K562 (cell line): Measurements from ENCODE around the gene RPS2. TPM values are rescaled to one million over a fixed set of nuclear protein-coding genes. Genes with fewer than 3 reads are reported as not detected.
A peak's percentile ranks its signal among the peaks of the same experiment; 100 is the strongest.

Source experiments
- ATAC-seq: fragments of 200-7000 bp; cut with Tn5 transposase; 3 replicates; pipeline ENCODE4 v1.9.1; 2020; ENCODE audit warnings: moderate library complexity
- BruUV-seq: library from RNA; stranded (reverse); fragments of 400-500 nt; replicated peaks from 2 replicates; lab custom pipeline; 2021; lab: Mats Ljungman, UMichigan
- CTCF ChIA-PET: fragments of 300-600 bp; formaldehyde crosslinking; extraction: SDS; loops from one replicate; lab custom pipeline; 2021; ENCODE audit warnings: low intra/inter-chr PET ratio; lab: Yijun Ruan, JAX
- POLR2A ChIA-PET: fragments of 300-600, 350-650 bp; sonication (Branson Sonifier 250); formaldehyde crosslinking; extraction: SDS; loops from one replicate; lab custom pipeline; 2021; ENCODE audit warnings: antibody characterized with exemption, inconsistent platforms; lab: Yijun Ruan, JAX
- DNase-seq, 4 experiments: peaks; one replicate each; pipeline versions ENCODE4 v3.0.0 to v3.0.0-alpha.2; 2011 to 2018; ENCODE audit warnings: low spot score in 3 of 4, mixed read lengths in 3 of 4; ENCODE audit errors: extremely low read depth in 1 of 4
- FAIRE-seq: peaks from 2 replicates; lab custom pipeline; 2011; peaks lifted over from hg19 to GRCh38; lab: Jason Lieb, UNC
- H2AFZ ChIP-seq: 2 replicates; pipeline ENCODE4 v1.6.0; 2011; ENCODE audit warnings: low read depth, low read length, control low read depth, inconsistent platforms
- H3K27ac ChIP-seq: fragments of 200-600 bp; 3 replicates; pipeline ENCODE4 v1.8.0; 2011; ENCODE audit warnings: low read depth, mild to moderate bottlenecking, control low read depth, inconsistent platforms, low read length, moderate library complexity, mixed read lengths; ENCODE audit errors: extremely low read depth
- H3K27me3 ChIP-seq, 2 experiments: fragments of 300-600 bp in 1 of 2; 2 replicates in 1 of 2; 3 replicates in 1 of 2; pipeline versions ENCODE4 v1.6.0 to v1.8.0; 2011; ENCODE audit warnings: inconsistent platforms in 2 of 2, low read length in 2 of 2, mild to moderate bottlenecking in 1 of 2, mixed read lengths in 1 of 2, moderate library complexity in 1 of 2; ENCODE audit not compliant: control insufficient read depth in 2 of 2, insufficient read depth in 2 of 2
- H3K36me3 ChIP-seq: fragments of 300-600 bp; 3 replicates; pipeline ENCODE4 v1.8.0; 2011; ENCODE audit warnings: mild to moderate bottlenecking, low read length, inconsistent platforms; ENCODE audit not compliant: control insufficient read depth, insufficient read depth
- H3K4me1 ChIP-seq, 2 experiments: fragments of 200-600 bp in 1 of 2; replicated peaks in 1 of 2; 2 replicates in 1 of 2; 3 replicates in 1 of 2; pipeline versions ENCODE4 v1.5.1 to v1.8.0; 2011; ENCODE audit warnings: inconsistent platforms in 2 of 2, low read length in 2 of 2, mild to moderate bottlenecking in 1 of 2, mixed read lengths in 1 of 2, moderate library complexity in 1 of 2; ENCODE audit not compliant: control insufficient read depth in 2 of 2, insufficient read depth in 2 of 2
- H3K4me2 ChIP-seq: 2 replicates; pipeline ENCODE4 v1.6.1; 2011; ENCODE audit warnings: low read length, control low read depth, inconsistent platforms, mixed read lengths; ENCODE audit not compliant: insufficient read depth
- H3K4me3 ChIP-seq: fragments of 200-600 bp; sonication (generic), shearing (Covaris generic); 2 replicates; pipeline ENCODE4 v1.5.1; 2016; ENCODE audit warnings: control low read depth, inconsistent platforms
- H3K79me2 ChIP-seq: fragments of 200-600 bp; 3 replicates; pipeline ENCODE4 v1.8.0; 2011; ENCODE audit warnings: low read length, inconsistent platforms; ENCODE audit not compliant: control insufficient read depth, insufficient read depth
- H3K9ac ChIP-seq, 2 experiments: 2 replicates each; pipeline versions ENCODE4 v1.6.0 to v1.6.1; 2011; ENCODE audit warnings: low read depth in 2 of 2, low read length in 2 of 2, control low read depth in 1 of 2, inconsistent platforms in 1 of 2, mild to moderate bottlenecking in 1 of 2, mixed read lengths in 1 of 2; ENCODE audit not compliant: insufficient read depth in 1 of 2
- H3K9me1 ChIP-seq: one replicate; pipeline ENCODE4 v1.6.0; 2011; ENCODE audit warnings: inconsistent platforms, mild to moderate bottlenecking, low read length, moderate library complexity; ENCODE audit not compliant: control insufficient read depth, insufficient read depth
- H3K9me3 ChIP-seq: replicated peaks from 2 replicates; pipeline ENCODE4 v1.5.1; 2011; ENCODE audit warnings: low read depth, low read length, inconsistent platforms; ENCODE audit not compliant: control insufficient read depth, insufficient read depth
- H4K20me1 ChIP-seq: replicated peaks from 2 replicates; pipeline ENCODE4 v1.6.1; 2011; ENCODE audit warnings: low read length, inconsistent platforms, mixed read lengths; ENCODE audit not compliant: control insufficient read depth, insufficient read depth
- BACH1 ChIP-seq: fragments of 200-800 bp; sonication (Bioruptor generic); IDR thresholded peaks from 2 replicates; pipeline ENCODE4 v1.6.1; 2016; ENCODE audit warnings: missing genetic modification characterization, missing compliant biosample characterization
- MED1 ChIP-seq: sonication (generic); formaldehyde crosslinking; IDR thresholded peaks from 2 replicates; pipeline ENCODE4 v1.8.1; 2023; ENCODE audit warnings: missing genetic modification reagents, borderline replicate concordance
- SPI1 ChIP-seq: IDR thresholded peaks from 2 replicates; pipeline ENCODE4 v1.6.1; 2011; ENCODE audit warnings: low read depth, low read length, control low read depth, borderline replicate concordance
- SRSF3 ChIP-seq: fragments of 200-400 bp; formaldehyde crosslinking; IDR thresholded peaks from 2 replicates; pipeline ENCODE4 v1.6.1; 2016; ENCODE audit warnings: mild to moderate bottlenecking, low read length, moderate library complexity; ENCODE audit not compliant: insufficient read depth
- TCFL5 ChIP-seq: fragments of 250-450 bp; sonication (Bioruptor Pico); conservative IDR thresholded peaks from 2 replicates; pipeline ENCODE4 v1.6.1; 2021; ENCODE audit warnings: mild to moderate bottlenecking, moderate library complexity, matching md5 sums
- TRIM24 ChIP-seq, 2 experiments: fragments of 450-650 bp; IDR thresholded peaks; 2 replicates each; pipeline ENCODE4 v1.6.1; 2016
- ZNF699 ChIP-seq: fragments of 250-450 bp; sonication (Bioruptor Pico); IDR thresholded peaks from 2 replicates; pipeline ENCODE4 v1.8.0; 2021; ENCODE audit warnings: mild to moderate bottlenecking, moderate library complexity; ENCODE audit not compliant: insufficient replicate concordance
- WGBS: fragments of 100-300 bp; shearing (Covaris generic); methylation state at CpG from one replicate; pipeline ENCODE4 v1.1.6; 2016; ENCODE audit warnings: low coverage, mixed read lengths; ENCODE audit not compliant: insufficient coverage; ENCODE audit errors: missing lambda C conversion rate; 5-methylcytosine and 5-hydroxymethylcytosine counted together
- in situ Hi-C: fragments of 300-500 bp; cut with MboI; formaldehyde crosslinking; loops from 4 replicates; pipeline ENCODE4 v1.15.0; 2018; ENCODE audit warnings: inconsistent platforms, mixed read lengths
- intact Hi-C: fragments of 100-400 bp; cut with micrococcal nuclease; formaldehyde crosslinking; loops from 2 replicates; pipeline ENCODE4 v1.14.2; 2022
- polyA plus RNA-seq, 8 experiments: library from polyadenylated mRNA; depleted of rRNA in 4 of 8; stranded (reverse) in 5 of 8; unstranded in 3 of 8; fragments of >200 nt; fragmentation: Nextera tagmentation in 2 of 8; fragmentation: Illumina TruSeq in 1 of 8; extraction: Ambion mirVana in 2 of 8; extraction: Trizol in 1 of 8; gene quantifications; 2 replicates each; pipeline versions ENCODE4 v1.2.1 to v1.2.3, GENCODE V29; 2011 to 2014; ENCODE audit warnings: inconsistent platforms in 1 of 8, missing spikeins in 1 of 8
- total RNA-seq, 7 experiments: library from RNA; depleted of rRNA in 6 of 7; stranded (reverse); fragments of >200 nt in 6 of 7; fragmentation: Illumina TruSeq in 2 of 7; extraction: Trizol in 2 of 7; gene quantifications; 2 replicates each; pipeline versions ENCODE4 v1.2.1 to v1.2.3, GENCODE V29; 2011 to 2021; ENCODE audit warnings: low replicate concordance in 1 of 7
- TF ChIP-seq, protein P1 (sequence below), 2 experiments: fragments of 450-650 bp; conservative IDR thresholded peaks; 2 replicates each; pipeline ENCODE4 v1.6.1; 2017; ENCODE audit warnings: mild to moderate bottlenecking in 2 of 2, moderate library complexity in 2 of 2

RPS2 gene
- total and polyA plus RNA-seq, 9 of the 15 experiments (the other 6 are each of a cell fraction or from before 2014, with no cell fraction given), result 834 to 4,794 (median 3,793) TPM

DNA sequence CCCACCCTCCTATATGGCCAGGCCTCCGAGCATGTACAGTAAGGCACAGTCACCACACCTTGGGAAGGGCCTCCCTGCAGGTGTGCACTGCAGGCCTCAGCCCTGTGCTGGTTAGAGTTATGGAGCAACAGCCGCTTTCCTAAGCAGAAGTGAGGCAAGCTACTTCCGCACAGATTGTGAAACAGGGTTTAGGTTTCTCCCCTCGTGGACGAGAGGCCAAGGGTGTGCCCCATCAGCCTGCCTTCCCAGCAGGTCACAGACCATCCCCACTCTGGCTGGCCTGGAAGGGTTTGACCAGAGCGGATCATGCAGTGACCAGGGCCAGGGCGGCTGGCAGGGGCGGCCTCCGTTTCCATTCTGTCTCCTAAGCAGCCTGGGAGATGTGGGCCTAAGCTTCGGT, 26.3 kb downstream of the RPS2 start (continued):
- TF ChIP-seq, protein P1, sequence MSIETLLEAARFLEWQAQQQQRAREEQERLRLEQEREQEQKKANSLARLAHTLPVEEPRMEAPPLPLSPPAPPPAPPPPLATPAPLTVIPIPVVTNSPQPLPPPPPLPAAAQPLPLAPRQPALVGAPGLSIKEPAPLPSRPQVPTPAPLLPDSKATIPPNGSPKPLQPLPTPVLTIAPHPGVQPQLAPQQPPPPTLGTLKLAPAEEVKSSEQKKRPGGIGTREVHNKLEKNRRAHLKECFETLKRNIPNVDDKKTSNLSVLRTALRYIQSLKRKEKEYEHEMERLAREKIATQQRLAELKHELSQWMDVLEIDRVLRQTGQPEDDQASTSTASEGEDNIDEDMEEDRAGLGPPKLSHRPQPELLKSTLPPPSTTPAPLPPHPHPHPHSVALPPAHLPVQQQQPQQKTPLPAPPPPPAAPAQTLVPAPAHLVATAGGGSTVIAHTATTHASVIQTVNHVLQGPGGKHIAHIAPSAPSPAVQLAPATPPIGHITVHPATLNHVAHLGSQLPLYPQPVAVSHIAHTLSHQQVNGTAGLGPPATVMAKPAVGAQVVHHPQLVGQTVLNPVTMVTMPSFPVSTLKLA (conservative IDR thresholded peaks at IDR 0.05), result no peak
- TF ChIP-seq ZNF699 (CRISPR knock-in tag) (no peak), SPI1 (no peak), TRIM24 (IDR thresholded peaks at IDR 0.05) (no peak), MED1 (CRISPR knock-in tag) (no peak), BACH1 (no peak)
- TF ChIP-seq, all 486 proteins: peak for 0

GRCh38 chr16:1936945-1937479, 27.6 kb downstream of the RPS2 start:
- FAIRE-seq, result no peak
- Histone ChIP-seq H3K4me2 (no peak overlapping the region), H3K79me2 (peaks cover 10% of the 10 kb centered on the region; the same call in 2 of the 3 replicates), H3K27ac (no peak overlapping the region), H4K20me1 (peaks cover 7% of the 10 kb centered on the region), H3K4me1 (peaks cover 15 to 48% of the 10 kb centered on the region in 2 experiments; a peak in 4 of 5 replicates), H3K36me3 (peaks cover 37% of the 10 kb centered on the region; the same call in 2 of the 3 replicates), H3K9me1 (peaks cover 8% of the 10 kb centered on the region), H2AFZ (no peak overlapping the region), H3K9me3 (no peaks in the 10 kb centered on the region), H3K4me3 (no peak overlapping the region), H3K9ac (peak overlapping the region in 1 of 2 experiments; percentile 60; a peak in 1 of 4 replicates), H3K27me3 (no peaks in the 10 kb centered on the region)
- intact Hi-C loops (no loop called here), in situ Hi-C loops (no loop called here)
- BruUV-seq, result no TSS peak
- no peak for TF ChIP-seq TCFL5 (CRISPR knock-in tag)
- no peak for TF ChIP-seq SRSF3
- no peak for DNase-seq
- no peak for ATAC-seq
- ChIA-PET POLR2A (interaction anchor here (0.6 to 1.0 kb wide), 2 partner anchors 91 to 162 kb away, joined by 3 read pairs; no protein-coding TSS in a partner anchor), CTCF (no interaction called here)
- 80% methylated on average over 11 of the region's 11 CpGs for WGBS
